Mesothelial cell of epicardium (in vitro differentiated cells): ENCODE measurements around the gene SLC24A3. TPM values are rescaled to one million over a fixed set of nuclear protein-coding genes. Genes with fewer than 3 reads are reported as not detected.

Source experiments
- DNase-seq, 2 experiments: peaks; one replicate each; pipeline ENCODE4 v3.0.0; 2021; ENCODE audit warnings: low spot score in 2 of 2; ENCODE audit not compliant: unreplicated experiment in 2 of 2
- H3K27ac Mint-ChIP-seq: 2 replicates; pipeline ENCODE4 v1.8.0; 2021; ENCODE audit warnings: mixed read lengths
- H3K27me3 Mint-ChIP-seq: 2 replicates; pipeline ENCODE4 v1.8.0; 2021; ENCODE audit warnings: low read depth, mixed read lengths
- H3K36me3 Mint-ChIP-seq: 2 replicates; pipeline ENCODE4 v1.8.0; 2021; ENCODE audit warnings: mixed read lengths
- H3K4me1 Mint-ChIP-seq: 2 replicates; pipeline ENCODE4 v1.8.0; 2021; ENCODE audit warnings: mixed read lengths
- H3K4me3 Mint-ChIP-seq: 2 replicates; pipeline ENCODE4 v1.8.0; 2021; ENCODE audit warnings: mild to moderate bottlenecking, moderate library complexity, mixed read lengths
- H3K9me3 Mint-ChIP-seq: 2 replicates; pipeline ENCODE4 v1.8.0; 2021; ENCODE audit warnings: mixed read lengths
- total RNA-seq: library from RNA; stranded (reverse); gene quantifications from 3 replicates; pipeline ENCODE4 v1.2.1, GENCODE V29; 2021
- TF ChIP-seq, protein P1 (sequence below): fragments of 200-600 bp; sonication (generic); IDR thresholded peaks from one replicate; pipeline ENCODE4 v1.5.0; 2021; ENCODE audit warnings: antibody characterized with exemption; ENCODE audit not compliant: unreplicated experiment

The SLC24A3 gene
- total RNA-seq, 1 donor from 2014 or later = 3.2 TPM

DNA sequence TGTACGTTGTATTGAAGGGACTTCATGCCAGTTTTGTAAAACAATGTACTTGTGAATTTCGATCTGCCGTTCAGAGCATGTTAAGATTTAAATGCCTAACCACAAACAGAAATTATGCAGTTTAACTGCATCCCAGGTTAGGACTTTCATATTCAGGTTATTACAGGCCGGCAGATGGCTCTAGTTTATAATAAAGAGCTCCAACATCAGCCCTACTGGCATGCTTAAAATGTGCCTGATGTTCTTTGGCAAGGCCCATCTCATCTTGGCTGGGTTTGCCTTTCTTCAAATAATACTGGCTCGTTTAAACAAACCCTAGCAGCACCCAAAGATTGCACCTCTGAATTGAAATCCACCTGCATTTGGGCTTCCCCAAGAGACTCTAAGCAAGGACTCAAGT lies 376.3 kb downstream of the SLC24A3 start:
- TF ChIP-seq, protein P1, sequence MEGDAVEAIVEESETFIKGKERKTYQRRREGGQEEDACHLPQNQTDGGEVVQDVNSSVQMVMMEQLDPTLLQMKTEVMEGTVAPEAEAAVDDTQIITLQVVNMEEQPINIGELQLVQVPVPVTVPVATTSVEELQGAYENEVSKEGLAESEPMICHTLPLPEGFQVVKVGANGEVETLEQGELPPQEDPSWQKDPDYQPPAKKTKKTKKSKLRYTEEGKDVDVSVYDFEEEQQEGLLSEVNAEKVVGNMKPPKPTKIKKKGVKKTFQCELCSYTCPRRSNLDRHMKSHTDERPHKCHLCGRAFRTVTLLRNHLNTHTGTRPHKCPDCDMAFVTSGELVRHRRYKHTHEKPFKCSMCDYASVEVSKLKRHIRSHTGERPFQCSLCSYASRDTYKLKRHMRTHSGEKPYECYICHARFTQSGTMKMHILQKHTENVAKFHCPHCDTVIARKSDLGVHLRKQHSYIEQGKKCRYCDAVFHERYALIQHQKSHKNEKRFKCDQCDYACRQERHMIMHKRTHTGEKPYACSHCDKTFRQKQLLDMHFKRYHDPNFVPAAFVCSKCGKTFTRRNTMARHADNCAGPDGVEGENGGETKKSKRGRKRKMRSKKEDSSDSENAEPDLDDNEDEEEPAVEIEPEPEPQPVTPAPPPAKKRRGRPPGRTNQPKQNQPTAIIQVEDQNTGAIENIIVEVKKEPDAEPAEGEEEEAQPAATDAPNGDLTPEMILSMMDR = no peak
- no peak for DNase-seq
- no peak overlapping the region for H3K27ac Mint-ChIP-seq
- peaks cover 35% of the 10 kb centered on the region for H3K27me3 Mint-ChIP-seq
- H3K36me3 Mint-ChIP-seq = no peaks in the 10 kb centered on the region
- no peak overlapping the region for H3K4me3 Mint-ChIP-seq
- H3K9me3 Mint-ChIP-seq = peaks cover 11% of the 10 kb centered on the region
- H3K4me1 Mint-ChIP-seq = peaks cover 11% of the 10 kb centered on the region

DNA sequence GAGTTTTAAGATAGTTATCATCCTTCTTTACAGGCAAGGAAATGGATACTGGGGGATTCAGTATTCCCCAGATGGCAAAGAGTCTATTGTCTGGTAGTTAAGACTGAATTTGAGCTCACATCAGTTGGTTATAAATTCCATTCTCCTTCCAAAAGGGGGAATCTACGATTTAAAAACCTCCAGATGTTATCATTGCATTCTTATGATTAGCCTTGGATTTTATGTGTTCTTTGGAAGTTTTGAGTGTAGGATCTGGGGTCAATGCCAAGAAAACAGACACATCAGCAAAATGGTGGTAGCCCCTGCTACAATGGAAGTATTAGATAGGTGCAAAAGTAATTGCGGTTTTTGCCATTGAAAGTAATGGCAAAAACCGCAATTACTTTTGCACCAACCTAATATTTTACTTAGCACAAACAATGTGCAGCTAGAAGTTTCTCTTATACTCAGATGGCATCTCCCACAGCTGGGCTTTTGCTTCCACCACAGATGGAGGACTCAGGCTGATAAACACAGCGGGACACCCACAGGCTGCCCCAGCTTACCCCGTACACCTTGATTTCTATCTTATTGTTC lies 377.4 kb downstream of the SLC24A3 start:
- no peak overlapping the region for H3K27ac Mint-ChIP-seq
- H3K4me1 Mint-ChIP-seq = peaks cover 11% of the 10 kb centered on the region
- peaks cover 24% of the 10 kb centered on the region for H3K27me3 Mint-ChIP-seq
- TF ChIP-seq, protein P1 = no peak
- H3K4me3 Mint-ChIP-seq = no peak overlapping the region
- DNase-seq = no peak
- peaks cover 11% of the 10 kb centered on the region for H3K9me3 Mint-ChIP-seq
- no peaks in the 10 kb centered on the region for H3K36me3 Mint-ChIP-seq

DNA sequence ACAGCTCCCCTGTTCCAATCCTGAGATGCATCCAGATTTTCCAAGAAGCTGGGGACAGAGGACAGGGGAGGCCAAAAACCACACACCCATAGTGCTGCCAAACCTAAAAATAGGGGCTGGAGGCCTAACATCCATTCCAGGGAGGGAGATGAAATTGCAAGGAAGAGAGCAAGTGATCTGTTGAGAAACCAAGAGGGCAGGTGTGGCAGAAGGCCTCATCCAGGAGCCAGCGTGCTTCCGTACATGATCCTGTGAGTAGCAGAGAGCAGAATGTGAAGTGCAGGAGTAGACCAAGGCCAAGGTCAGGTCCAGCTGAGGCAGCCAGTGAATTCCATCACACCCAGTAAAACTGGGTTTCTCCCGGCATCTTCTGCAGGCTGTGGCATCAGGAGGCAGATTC lies 377.9 kb downstream of the SLC24A3 start:
- TF ChIP-seq, protein P1 = no peak
- H3K4me1 Mint-ChIP-seq = peaks cover 11% of the 10 kb centered on the region
- H3K9me3 Mint-ChIP-seq = peaks cover 11% of the 10 kb centered on the region
- H3K27ac Mint-ChIP-seq = no peak overlapping the region
- no peak for DNase-seq
- no peak overlapping the region for H3K4me3 Mint-ChIP-seq
- peaks cover 21% of the 10 kb centered on the region for H3K27me3 Mint-ChIP-seq
- no peaks in the 10 kb centered on the region for H3K36me3 Mint-ChIP-seq

DNA sequence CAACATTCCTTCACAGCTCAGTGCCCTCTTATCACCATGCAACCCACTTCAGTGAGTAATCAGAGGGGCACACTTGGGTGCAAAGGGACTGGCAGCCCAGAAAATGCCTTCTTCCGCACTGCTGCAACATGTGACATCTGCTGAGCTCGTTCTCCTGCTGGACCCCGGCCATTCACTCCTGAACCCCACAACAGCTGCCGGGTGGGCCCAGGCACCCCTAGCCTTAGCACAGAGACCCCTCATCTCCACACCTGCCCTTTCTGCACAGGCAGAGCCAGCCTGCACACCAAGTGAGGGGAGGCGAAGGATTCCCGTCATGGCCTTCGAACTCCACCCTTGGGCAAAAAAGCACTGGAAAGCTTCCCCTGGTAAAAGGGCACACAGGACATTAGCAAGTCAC lies 381.3 kb downstream of the SLC24A3 start:
- peaks cover 15% of the 10 kb centered on the region for H3K27me3 Mint-ChIP-seq
- peaks cover 11% of the 10 kb centered on the region for H3K9me3 Mint-ChIP-seq
- TF ChIP-seq, protein P1 = no peak
- no peak overlapping the region for H3K27ac Mint-ChIP-seq
- peaks cover 9% of the 10 kb centered on the region for H3K4me1 Mint-ChIP-seq
- no peak for DNase-seq
- no peaks in the 10 kb centered on the region for H3K36me3 Mint-ChIP-seq
- H3K4me3 Mint-ChIP-seq = no peak overlapping the region

DNA sequence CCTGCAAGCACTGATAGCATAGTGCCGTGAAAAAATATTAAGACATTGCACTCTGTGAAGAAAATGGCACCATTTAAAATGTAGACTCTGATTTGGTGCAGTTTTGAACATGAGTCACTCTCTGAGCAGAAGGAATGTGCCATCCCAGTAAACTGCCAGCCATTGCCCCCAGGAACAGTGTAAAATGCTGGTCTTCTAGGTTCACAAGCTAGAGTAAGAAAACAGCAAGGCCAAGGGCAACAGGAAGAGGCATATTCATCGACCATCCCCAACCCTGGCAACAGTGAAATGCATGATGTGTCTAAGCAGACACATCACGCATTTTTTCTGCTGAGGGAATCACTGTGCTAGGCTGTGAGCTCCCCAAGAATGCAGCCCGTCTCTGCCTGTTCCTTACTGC lies 382.5 kb downstream of the SLC24A3 start:
- DNase-seq = no peak
- no peak overlapping the region for H3K27ac Mint-ChIP-seq
- H3K9me3 Mint-ChIP-seq = peaks cover 11% of the 10 kb centered on the region
- no peaks in the 10 kb centered on the region for H3K36me3 Mint-ChIP-seq
- H3K4me3 Mint-ChIP-seq = no peak overlapping the region
- no peaks in the 10 kb centered on the region for H3K4me1 Mint-ChIP-seq
- TF ChIP-seq, protein P1 = no peak
- H3K27me3 Mint-ChIP-seq = peaks cover 15% of the 10 kb centered on the region
